ENCODE data around the gene MRPL21. TPM values are rescaled to one million over a fixed set of nuclear protein-coding genes. Genes with fewer than 3 reads are reported as not detected.

The MRPL21 gene
- total and polyA plus RNA-seq, 2 of the 13 experiments (the other 11 are each of a cell fraction or from before 2014, with no cell fraction given), result 61.5 to 100 TPM

DNA sequence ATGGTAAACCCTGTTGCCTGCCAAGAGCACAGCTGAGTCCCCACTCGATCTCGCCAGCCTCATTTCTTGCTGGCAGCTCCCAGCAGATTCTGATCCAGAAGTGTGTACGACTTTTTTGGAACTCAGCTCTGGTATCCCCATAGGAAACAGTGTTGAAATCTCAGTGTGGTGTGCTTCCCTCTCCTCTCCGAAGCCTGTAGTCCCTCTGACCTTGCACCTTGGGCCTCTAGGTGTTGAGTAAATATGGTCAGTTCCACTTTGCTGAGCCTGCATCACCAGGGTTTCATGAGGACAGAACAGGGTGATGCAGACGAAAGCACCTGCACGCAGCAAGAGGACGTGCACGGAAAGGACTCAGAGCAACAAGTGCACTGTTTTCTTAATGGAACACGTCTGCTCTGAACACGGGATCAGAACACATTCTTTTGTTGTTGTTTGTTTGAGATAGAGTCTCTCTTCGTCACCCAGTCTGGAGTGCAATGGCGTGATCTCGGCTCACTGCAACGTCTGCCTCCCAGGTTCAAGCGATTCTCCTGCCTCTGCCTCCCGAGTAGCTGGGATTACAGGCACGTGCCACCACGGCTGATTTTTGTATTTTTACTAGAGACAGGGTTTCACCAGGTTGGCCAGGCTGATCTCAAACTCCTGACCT is 58.2 kb downstream of the MRPL21 start (continued):
- TF ChIP-seq, protein P1, sequence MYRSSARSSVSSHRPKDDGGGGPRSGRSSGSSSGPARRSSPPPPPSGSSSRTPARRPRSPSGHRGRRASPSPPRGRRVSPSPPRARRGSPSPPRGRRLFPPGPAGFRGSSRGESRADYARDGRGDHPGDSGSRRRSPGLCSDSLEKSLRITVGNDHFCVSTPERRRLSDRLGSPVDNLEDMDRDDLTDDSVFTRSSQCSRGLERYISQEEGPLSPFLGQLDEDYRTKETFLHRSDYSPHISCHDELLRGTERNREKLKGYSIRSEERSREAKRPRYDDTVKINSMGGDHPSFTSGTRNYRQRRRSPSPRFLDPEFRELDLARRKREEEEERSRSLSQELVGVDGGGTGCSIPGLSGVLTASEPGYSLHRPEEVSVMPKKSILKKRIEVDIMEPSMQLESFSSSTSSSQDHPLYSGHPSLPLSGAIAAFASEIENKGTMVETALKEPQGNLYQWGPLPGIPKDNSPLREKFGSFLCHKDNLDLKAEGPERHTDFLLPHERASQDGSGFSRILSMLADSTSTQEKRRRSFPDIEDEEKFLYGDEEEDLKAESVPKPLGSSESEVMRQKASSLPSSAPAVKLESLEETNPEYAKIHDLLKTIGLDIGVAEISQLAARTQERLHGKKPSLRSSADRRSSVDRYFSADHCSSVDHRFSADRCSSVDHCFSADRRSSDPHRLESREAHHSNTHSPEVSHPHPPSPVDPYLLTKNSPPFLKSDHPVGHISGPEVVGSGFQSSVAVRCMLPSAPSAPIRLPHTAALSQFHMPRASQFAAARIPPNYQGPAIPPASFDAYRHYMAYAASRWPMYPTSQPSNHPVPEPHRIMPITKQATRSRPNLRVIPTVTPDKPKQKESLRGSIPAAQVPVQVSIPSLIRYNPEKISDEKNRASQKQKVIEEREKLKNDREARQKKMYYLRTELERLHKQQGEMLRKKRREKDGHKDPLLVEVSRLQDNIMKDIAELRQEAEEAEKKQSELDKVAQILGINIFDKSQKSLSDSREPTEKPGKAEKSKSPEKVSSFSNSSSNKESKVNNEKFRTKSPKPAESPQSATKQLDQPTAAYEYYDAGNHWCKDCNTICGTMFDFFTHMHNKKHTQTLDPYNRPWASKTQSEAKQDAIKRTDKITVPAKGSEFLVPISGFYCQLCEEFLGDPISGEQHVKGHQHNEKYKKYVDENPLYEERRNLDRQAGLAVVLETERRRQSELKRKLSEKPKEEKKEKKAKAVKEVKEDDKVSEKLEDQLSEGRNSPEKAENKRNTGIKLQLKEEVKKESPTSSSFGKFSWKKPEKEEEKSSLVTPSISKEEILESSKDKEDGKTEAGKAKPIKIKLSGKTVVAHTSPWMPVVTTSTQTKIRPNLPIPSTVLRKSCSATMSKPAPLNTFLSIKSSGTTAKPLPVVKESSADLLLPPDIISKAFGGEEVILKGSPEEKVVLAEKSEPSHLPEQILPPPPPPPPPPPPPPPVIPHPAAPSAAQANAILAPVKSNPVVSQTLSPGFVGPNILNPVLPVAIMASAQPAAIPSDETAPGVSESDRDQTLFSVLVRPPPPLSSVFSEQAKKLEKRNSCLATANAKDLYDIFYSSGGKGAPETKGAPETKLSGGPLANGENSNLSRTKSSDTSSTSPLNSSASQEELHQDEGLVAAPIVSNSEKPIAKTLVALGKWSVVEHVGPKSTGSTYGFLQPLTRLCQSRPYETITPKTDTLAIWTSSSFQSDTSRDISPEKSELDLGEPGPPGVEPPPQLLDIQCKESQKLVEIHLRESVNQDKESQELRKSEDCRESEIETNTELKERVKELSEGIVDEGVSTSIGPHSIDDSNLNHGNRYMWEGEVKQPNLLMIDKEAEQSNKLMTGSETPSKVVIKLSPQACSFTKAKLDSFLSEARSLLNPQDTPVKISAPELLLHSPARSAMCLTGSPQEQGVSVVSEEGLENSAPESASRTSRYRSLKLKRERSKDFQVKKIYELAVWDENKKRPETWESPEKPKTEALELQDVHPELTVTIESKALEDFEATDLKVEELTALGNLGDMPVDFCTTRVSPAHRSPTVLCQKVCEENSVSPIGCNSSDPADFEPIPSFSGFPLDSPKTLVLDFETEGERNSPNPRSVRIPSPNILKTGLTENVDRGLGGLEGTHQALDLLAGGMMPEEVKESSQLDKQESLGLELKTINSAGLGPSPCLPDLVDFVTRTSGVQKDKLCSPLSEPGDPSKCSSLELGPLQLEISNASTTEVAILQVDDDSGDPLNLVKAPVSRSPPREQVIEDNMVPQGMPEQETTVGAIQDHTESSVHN (CRISPR knock-in tag; IDR thresholded peaks at IDR 0.05), result peak; percentile 82; the same call in 1 of the 2 replicates
- TF ChIP-seq SMAD3 (CRISPR knock-in tag; IDR thresholded peaks at IDR 0.05), result peak; percentile 65; the same call in 1 of the 2 replicates
- TF ChIP-seq ZBTB21 (CRISPR knock-in tag; IDR thresholded peaks at IDR 0.05), result peak; percentile 74
- TF ChIP-seq, protein P2, sequence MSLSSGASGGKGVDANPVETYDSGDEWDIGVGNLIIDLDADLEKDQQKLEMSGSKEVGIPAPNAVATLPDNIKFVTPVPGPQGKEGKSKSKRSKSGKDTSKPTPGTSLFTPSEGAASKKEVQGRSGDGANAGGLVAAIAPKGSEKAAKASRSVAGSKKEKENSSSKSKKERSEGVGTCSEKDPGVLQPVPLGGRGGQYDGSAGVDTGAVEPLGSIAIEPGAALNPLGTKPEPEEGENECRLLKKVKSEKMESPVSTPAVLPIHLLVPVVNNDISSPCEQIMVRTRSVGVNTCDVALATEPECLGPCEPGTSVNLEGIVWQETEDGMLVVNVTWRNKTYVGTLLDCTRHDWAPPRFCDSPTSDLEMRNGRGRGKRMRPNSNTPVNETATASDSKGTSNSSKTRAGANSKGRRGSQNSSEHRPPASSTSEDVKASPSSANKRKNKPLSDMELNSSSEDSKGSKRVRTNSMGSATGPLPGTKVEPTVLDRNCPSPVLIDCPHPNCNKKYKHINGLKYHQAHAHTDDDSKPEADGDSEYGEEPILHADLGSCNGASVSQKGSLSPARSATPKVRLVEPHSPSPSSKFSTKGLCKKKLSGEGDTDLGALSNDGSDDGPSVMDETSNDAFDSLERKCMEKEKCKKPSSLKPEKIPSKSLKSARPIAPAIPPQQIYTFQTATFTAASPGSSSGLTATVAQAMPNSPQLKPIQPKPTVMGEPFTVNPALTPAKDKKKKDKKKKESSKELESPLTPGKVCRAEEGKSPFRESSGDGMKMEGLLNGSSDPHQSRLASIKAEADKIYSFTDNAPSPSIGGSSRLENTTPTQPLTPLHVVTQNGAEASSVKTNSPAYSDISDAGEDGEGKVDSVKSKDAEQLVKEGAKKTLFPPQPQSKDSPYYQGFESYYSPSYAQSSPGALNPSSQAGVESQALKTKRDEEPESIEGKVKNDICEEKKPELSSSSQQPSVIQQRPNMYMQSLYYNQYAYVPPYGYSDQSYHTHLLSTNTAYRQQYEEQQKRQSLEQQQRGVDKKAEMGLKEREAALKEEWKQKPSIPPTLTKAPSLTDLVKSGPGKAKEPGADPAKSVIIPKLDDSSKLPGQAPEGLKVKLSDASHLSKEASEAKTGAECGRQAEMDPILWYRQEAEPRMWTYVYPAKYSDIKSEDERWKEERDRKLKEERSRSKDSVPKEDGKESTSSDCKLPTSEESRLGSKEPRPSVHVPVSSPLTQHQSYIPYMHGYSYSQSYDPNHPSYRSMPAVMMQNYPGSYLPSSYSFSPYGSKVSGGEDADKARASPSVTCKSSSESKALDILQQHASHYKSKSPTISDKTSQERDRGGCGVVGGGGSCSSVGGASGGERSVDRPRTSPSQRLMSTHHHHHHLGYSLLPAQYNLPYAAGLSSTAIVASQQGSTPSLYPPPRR (CRISPR knock-in tag; IDR thresholded peaks at IDR 0.05; ENCODE audit: borderline replicate concordance), result peak; percentile 97
- TF ChIP-seq, protein P3, sequence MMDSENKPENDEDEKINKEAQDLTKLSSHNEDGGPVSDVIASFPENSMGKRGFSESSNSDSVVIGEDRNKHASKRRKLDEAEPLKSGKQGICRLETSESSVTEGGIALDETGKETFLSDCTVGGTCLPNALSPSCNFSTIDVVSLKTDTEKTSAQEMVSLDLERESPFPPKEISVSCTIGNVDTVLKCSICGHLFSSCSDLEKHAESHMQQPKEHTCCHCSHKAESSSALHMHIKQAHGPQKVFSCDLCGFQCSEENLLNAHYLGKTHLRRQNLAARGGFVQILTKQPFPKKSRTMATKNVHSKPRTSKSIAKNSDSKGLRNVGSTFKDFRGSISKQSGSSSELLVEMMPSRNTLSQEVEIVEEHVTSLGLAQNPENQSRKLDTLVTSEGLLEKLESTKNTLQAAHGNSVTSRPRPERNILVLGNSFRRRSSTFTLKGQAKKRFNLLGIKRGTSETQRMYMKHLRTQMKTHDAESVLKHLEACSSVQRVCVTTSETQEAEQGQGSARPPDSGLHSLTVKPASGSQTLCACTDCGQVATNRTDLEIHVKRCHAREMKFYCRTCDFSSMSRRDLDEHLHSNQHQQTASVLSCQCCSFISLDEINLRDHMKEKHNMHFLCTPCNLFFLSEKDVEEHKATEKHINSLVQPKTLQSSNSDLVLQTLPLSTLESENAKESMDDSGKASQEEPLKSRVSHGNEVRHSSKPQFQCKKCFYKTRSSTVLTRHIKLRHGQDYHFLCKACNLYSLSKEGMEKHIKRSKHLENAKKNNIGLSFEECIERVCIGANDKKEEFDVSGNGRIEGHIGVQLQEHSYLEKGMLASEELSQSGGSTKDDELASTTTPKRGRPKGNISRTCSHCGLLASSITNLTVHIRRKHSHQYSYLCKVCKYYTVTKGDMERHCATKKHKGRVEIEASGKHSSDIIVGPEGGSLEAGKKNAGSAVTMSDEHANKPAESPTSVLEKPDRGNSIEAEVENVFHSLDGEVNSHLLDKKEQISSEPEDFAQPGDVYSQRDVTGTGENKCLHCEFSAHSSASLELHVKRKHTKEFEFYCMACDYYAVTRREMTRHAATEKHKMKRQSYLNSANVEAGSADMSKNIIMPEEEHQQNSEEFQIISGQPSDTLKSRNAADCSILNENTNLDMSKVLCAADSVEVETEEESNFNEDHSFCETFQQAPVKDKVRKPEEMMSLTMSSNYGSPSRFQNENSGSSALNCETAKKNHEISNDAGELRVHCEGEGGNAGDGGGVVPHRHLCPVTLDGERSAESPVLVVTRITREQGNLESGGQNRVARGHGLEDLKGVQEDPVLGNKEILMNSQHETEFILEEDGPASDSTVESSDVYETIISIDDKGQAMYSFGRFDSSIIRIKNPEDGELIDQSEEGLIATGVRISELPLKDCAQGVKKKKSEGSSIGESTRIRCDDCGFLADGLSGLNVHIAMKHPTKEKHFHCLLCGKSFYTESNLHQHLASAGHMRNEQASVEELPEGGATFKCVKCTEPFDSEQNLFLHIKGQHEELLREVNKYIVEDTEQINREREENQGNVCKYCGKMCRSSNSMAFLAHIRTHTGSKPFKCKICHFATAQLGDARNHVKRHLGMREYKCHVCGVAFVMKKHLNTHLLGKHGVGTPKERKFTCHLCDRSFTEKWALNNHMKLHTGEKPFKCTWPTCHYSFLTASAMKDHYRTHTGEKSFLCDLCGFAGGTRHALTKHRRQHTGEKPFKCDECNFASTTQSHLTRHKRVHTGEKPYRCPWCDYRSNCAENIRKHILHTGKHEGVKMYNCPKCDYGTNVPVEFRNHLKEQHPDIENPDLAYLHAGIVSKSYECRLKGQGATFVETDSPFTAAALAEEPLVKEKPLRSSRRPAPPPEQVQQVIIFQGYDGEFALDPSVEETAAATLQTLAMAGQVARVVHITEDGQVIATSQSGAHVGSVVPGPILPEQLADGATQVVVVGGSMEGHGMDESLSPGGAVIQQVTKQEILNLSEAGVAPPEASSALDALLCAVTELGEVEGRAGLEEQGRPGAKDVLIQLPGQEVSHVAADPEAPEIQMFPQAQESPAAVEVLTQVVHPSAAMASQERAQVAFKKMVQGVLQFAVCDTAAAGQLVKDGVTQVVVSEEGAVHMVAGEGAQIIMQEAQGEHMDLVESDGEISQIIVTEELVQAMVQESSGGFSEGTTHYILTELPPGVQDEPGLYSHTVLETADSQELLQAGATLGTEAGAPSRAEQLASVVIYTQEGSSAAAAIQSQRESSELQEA (CRISPR knock-in tag; IDR thresholded peaks at IDR 0.05; ENCODE audit: not compliant biosample characterization), result peak; percentile 26
- no peak for TF ChIP-seq IKZF1 (IDR thresholded peaks at IDR 0.05)

Measured in HepG2 (cell line).